PC-9 (cell line): Measurements from ENCODE around the gene USP43. TPM values are rescaled to one million over a fixed set of nuclear protein-coding genes. Genes with fewer than 3 reads are reported as not detected.

Experiments used
- BruUV-seq: library from RNA; stranded (reverse); fragments of 400-500 nt; replicated peaks from 2 replicates; lab custom pipeline; 2021; lab: Mats Ljungman, UMichigan
- CTCF ChIA-PET: fragments of 300-600 bp; sonication (Branson Sonifier 250); formaldehyde crosslinking; loops from one replicate; lab custom pipeline; 2022; ENCODE audit warnings: antibody characterized with exemption; lab: Charles Lee
- POLR2A ChIA-PET: fragments of 300-600 bp; sonication (Branson Sonifier 250); formaldehyde crosslinking; loops from one replicate; lab custom pipeline; 2022; ENCODE audit warnings: antibody characterized with exemption; ENCODE audit not compliant: unreplicated experiment; lab: Charles Lee
- DNase-seq, 2 experiments: peaks; one replicate each; pipeline versions ENCODE4 v3.0.0 to v3.0.0-alpha.2; 2015 to 2022; ENCODE audit warnings: mixed read lengths in 1 of 2
- H2AFZ ChIP-seq: fragments of 200-600 bp; sonication (generic); 2 replicates; pipeline ENCODE4 v1.8.1; 2017; ENCODE audit warnings: antibody characterized with exemption
- H3F3A ChIP-seq: fragments of 200-600 bp; sonication (generic); 2 replicates; pipeline ENCODE4 v1.8.1; 2017; ENCODE audit warnings: antibody characterized with exemption, mild to moderate bottlenecking, low read depth; ENCODE audit not compliant: insufficient read depth
- H3K27ac ChIP-seq: fragments of 200-600 bp; sonication (generic); 2 replicates; pipeline ENCODE4 v1.6.1; 2016; ENCODE audit warnings: mixed run types
- H3K27me3 ChIP-seq: fragments of 200-600 bp; sonication (generic); 2 replicates; pipeline ENCODE4 v1.6.1; 2016; ENCODE audit warnings: low read depth, mixed run types; ENCODE audit not compliant: insufficient read depth
- H3K36me3 ChIP-seq: fragments of 200-600 bp; sonication (generic); 2 replicates; pipeline ENCODE4 v1.6.1; 2016; ENCODE audit warnings: low read depth, mixed run types
- H3K4me1 ChIP-seq: fragments of 200-600 bp; sonication (generic); replicated peaks from 2 replicates; pipeline ENCODE4 v1.6.1; 2016; ENCODE audit warnings: mixed run types; ENCODE audit not compliant: insufficient read depth
- H3K4me2 ChIP-seq: fragments of 200-600 bp; sonication (generic); 2 replicates; pipeline ENCODE4 v1.6.1; 2017; ENCODE audit warnings: mixed run types
- H3K4me3 ChIP-seq: fragments of 200-600 bp; sonication (generic); 2 replicates; pipeline ENCODE4 v1.6.1; 2016; ENCODE audit warnings: mixed run types
- H3K79me2 ChIP-seq: fragments of 200-600 bp; sonication (generic); 2 replicates; pipeline ENCODE4 v1.6.1; 2017; ENCODE audit warnings: low read depth, mixed run types
- H3K9me2 ChIP-seq: fragments of 200-600 bp; sonication (generic); 2 replicates; pipeline ENCODE4 v1.8.1; 2017; ENCODE audit warnings: mild to moderate bottlenecking; ENCODE audit not compliant: insufficient read depth
- H3K9me3 ChIP-seq: fragments of 200-600 bp; sonication (generic); 2 replicates; pipeline ENCODE4 v1.8.1; 2016; ENCODE audit warnings: low read depth; ENCODE audit not compliant: insufficient read depth
- H4K20me1 ChIP-seq: fragments of 200-600 bp; sonication (generic); 2 replicates; pipeline ENCODE4 v1.8.1; 2017; ENCODE audit not compliant: insufficient read depth
- CTCF ChIP-seq: fragments of 200-600 bp; sonication (generic); conservative IDR thresholded peaks from 2 replicates; pipeline ENCODE4 v1.6.1; 2017; ENCODE audit warnings: mixed run types, antibody characterized with exemption, mild to moderate bottlenecking, moderate library complexity
- EZH2 ChIP-seq: fragments of 200-600 bp; sonication (generic); IDR thresholded peaks from 2 replicates; pipeline ENCODE4 v1.8.0; 2017; ENCODE audit warnings: antibody characterized with exemption, low read depth
- intact Hi-C: fragments of 100-400 bp; cut with micrococcal nuclease; formaldehyde crosslinking; loops from one replicate; pipeline ENCODE4 v1.10.0; 2022; ENCODE audit not compliant: unreplicated experiment
- total RNA-seq: library from RNA; stranded (reverse); gene quantifications from 2 replicates; pipeline ENCODE4 v1.2.3, GENCODE V29; 2021

USP43 gene
- total RNA-seq, 1 experiment from 2014 or later: 16.0 TPM

- H2AFZ ChIP-seq: no peak overlapping the region
- ChIA-PET POLR2A (no interaction called here), CTCF (interaction anchor here (0.5 kb wide), 1 partner anchor 61 kb away, joined by 9 read pairs; no protein-coding TSS in a partner anchor)
- no peak overlapping the region for H3K4me2 ChIP-seq
- H3F3A ChIP-seq: no peaks in the 10 kb centered on the region
- no peaks in the 10 kb centered on the region for H3K9me3 ChIP-seq
- H3K4me3 ChIP-seq: no peak overlapping the region
- H3K79me2 ChIP-seq: no peaks in the 10 kb centered on the region
- H3K4me1 ChIP-seq: no peaks in the 10 kb centered on the region
- DNase-seq: no peak
- H3K9me2 ChIP-seq: no peaks in the 10 kb centered on the region
- intact Hi-C loops: no loop called here
- no peaks in the 10 kb centered on the region for H3K36me3 ChIP-seq
- BruUV-seq: no TSS peak
- no peaks in the 10 kb centered on the region for H4K20me1 ChIP-seq
- no peak overlapping the region for H3K27ac ChIP-seq
- TF ChIP-seq CTCF (no peak), EZH2 (no peak)
- no peaks in the 10 kb centered on the region for H3K27me3 ChIP-seq
Measured at GRCh38 chr17:9615486-9615885, 29.8 kb upstream of the USP43 start.

GRCh38 chr17:9622961-9623360, 22.4 kb upstream of the USP43 start:
- H3K79me2 ChIP-seq: no peaks in the 10 kb centered on the region
- ChIA-PET CTCF (no interaction called here), POLR2A (interaction anchor here (0.6 kb wide), 1 partner anchor 79 kb away, joined by 7 read pairs; no protein-coding TSS in a partner anchor)
- H4K20me1 ChIP-seq: no peaks in the 10 kb centered on the region
- TF ChIP-seq CTCF (no peak), EZH2 (no peak)
- no peaks in the 10 kb centered on the region for H3K27me3 ChIP-seq
- H3K4me1 ChIP-seq: no peaks in the 10 kb centered on the region
- H3K27ac ChIP-seq: no peak overlapping the region
- H3K4me2 ChIP-seq: no peak overlapping the region
- H3K36me3 ChIP-seq: no peaks in the 10 kb centered on the region
- no peaks in the 10 kb centered on the region for H3K9me2 ChIP-seq
- H2AFZ ChIP-seq: no peak overlapping the region
- no peaks in the 10 kb centered on the region for H3F3A ChIP-seq
- DNase-seq: no peak
- no TSS peak for BruUV-seq
- H3K9me3 ChIP-seq: 0 out of 2 replicates have a peak, but pooled peaks cover 5% of the 10 kb centered on the region
- intact Hi-C loops: no loop called here
- no peak overlapping the region for H3K4me3 ChIP-seq

GRCh38 chr17:9628509-9628908, 16.8 kb upstream of the USP43 start:
- Histone ChIP-seq H3K9me3 (no peaks in the 10 kb centered on the region), H2AFZ (no peak overlapping the region), H3K4me2 (no peak overlapping the region), H3K27ac (no peak overlapping the region), H4K20me1 (no peaks in the 10 kb centered on the region), H3K36me3 (no peaks in the 10 kb centered on the region), H3K27me3 (no peaks in the 10 kb centered on the region), H3F3A (no peaks in the 10 kb centered on the region), H3K4me1 (no peaks in the 10 kb centered on the region), H3K4me3 (no peak overlapping the region), H3K9me2 (no peaks in the 10 kb centered on the region), H3K79me2 (no peaks in the 10 kb centered on the region)
- no peak for TF ChIP-seq EZH2
- TF ChIP-seq CTCF: no peak; the same call in 1 of the 2 replicates
- DNase-seq: peak; percentile 12 to 44
- BruUV-seq: no TSS peak
- ChIA-PET CTCF (interaction anchor here (0.7 kb wide), 1 partner anchor 140 kb away, joined by 3 read pairs; no protein-coding TSS in a partner anchor), POLR2A (no interaction called here)
- intact Hi-C loops: no loop called here
